Smooth muscle cell of the brain vasculature (primary cell): Measurements from ENCODE around the gene SPATS2L.

ENCODE experiments used
- DNase-seq: peaks from one replicate; pipeline ENCODE4 v3.0.0-alpha.2; 2012; ENCODE audit warnings: low read depth, low spot score

The SPATS2L gene

GRCh38 chr2:200443916-200444315, 137.4 kb downstream of the SPATS2L start:
- DNase-seq: no peak

DNA sequence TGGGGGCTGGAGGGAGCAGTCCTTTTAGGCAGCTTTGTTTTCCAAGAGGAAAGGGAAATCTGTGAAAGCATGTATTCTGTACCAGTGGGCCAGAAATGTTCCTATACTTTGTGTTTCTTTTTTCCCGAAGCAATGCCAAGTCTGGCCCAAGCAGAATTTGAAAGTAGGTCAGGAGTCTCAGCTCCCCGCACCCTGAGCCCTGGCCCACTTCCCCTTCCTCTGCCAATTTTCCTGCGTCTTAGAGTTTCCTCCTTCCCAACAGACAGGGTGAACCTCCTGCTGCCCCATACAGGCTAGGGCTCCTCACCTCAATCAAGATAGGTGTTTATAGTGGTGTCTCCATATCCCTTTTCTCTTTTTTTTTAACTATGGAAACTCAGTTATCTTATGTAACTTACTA, 138.0 kb downstream of the SPATS2L start:
- no peak for DNase-seq

DNA sequence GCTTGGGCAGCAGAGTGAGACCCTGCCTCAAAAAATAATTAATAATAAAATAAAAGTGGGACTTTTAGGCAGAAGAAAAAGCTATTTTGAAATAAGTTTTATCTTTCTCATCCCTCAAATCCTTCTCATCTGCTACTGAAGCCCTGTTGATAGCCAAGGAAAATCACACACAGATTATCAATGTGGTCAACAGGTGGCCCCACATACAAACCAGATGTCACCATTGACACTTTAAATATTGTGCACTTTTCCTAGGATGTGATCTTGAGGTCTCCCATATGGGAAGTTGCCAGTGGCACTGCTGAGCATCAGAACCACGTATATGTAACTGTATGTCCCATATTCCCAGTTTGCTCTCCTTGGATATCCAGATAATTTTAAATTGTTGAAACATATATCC, 138.8 kb downstream of the SPATS2L start:
- DNase-seq: no peak

DNA sequence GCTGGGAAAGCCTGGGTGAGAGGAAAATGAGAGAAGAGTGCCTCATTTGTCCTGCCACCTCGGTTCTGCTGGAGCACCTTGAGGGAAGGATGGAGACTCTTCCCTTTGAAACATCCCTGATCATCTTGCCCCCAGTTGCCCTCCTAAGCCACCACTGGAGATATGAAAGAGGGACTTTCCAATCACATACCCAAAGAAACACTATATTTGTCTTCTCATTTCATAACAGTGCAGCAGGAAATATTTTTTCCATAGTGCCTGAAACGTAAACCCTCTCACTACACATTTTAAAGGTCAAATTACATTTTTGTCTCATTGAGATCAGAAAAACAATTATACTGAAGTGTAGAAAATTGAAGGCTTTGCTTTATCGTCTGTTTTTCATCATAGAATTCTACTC, 140.1 kb downstream of the SPATS2L start:
- DNase-seq: no peak

DNA sequence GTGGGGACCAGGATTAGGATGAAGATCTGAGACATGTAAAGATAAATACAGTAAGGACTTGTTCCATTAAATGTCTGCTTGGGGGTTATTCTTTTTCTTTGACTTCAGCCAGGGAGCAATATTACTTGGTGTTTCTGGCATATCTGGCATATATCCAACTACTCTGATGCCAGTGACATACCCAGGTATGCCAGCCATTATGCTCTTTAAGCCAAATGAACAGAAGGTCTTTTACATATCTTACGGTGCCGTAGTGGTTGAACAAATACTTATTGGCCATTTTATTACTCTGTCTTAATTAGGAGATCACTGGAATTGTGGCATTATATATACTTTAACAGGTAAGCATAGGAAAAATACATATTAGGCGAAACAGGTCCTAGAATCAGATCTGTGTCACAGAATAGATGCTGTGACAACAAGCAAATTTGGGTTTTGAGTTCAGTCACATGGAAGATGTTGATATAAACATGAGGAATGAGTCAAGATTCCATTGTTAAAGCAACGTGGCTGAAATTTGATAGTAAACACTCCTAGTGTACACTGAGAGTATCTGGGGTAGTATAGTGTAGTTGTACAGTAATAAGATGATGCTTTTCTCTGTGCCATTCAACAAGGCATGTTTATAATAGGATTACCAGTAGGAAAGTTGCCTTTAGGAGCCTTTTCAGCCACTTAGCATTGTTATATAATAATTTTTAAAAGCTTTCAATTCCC, 140.8 kb downstream of the SPATS2L start:
- no peak for DNase-seq

DNA sequence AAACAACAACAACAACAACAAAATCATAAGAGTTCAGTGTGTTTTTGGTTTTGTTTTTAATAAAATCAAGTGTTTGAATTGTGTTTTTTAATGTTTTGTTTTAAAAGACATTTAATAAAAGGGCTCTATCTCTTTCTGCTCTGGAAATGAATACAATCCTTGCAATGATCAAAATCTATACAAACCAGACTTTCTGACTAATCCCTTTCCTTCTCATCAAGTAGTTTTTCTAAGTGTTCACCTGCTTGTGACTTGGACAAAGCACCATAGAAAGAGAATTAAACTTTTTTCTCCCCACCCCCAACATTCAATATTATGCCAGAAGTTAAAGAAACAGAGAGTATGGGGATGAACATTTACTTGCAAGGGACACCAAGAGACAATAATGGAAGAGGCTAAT, 142.0 kb downstream of the SPATS2L start:
- no peak for DNase-seq

DNA sequence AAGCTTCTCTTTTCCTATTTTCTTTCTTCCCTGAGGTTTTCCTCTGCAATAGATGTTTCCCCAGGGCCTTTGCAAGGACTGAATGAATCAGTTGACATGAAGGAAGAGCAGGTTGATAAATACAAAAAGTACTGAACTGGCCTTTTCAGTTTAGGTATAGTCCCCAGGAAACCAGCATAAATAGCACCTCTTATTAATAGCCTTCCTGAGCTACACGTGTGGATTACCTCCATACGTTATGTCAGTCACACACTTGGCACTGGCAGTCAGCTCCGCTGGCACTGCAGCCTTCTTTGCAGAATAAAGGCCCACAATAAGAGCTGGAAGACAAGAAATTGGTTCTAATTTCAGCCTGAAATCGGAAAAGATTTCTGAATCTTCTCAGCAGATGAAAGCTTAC, 142.7 kb downstream of the SPATS2L start:
- DNase-seq: no peak

GRCh38 chr2:200450288-200450687, 143.8 kb downstream of the SPATS2L start:
- DNase-seq: no peak

GRCh38 chr2:200451511-200451910, 145.0 kb downstream of the SPATS2L start:
- DNase-seq: no peak

- no peak for DNase-seq
These were observed 145.9 kb downstream of the SPATS2L start for GRCh38 chr2:200452377-200452776.

- DNase-seq: no peak
These were observed 146.8 kb downstream of the SPATS2L start for GRCh38 chr2:200453142-200453852.

GRCh38 chr2:200453853-200454534, 147.5 kb downstream of the SPATS2L start:
- no peak for DNase-seq

- DNase-seq: no peak
These were observed 148.7 kb downstream of the SPATS2L start for GRCh38 chr2:200454927-200455801.

- DNase-seq: no peak
These were observed 149.5 kb downstream of the SPATS2L start for GRCh38 chr2:200455958-200456421.

GRCh38 chr2:200456567-200456966, 150.1 kb downstream of the SPATS2L start:
- DNase-seq: no peak

DNA sequence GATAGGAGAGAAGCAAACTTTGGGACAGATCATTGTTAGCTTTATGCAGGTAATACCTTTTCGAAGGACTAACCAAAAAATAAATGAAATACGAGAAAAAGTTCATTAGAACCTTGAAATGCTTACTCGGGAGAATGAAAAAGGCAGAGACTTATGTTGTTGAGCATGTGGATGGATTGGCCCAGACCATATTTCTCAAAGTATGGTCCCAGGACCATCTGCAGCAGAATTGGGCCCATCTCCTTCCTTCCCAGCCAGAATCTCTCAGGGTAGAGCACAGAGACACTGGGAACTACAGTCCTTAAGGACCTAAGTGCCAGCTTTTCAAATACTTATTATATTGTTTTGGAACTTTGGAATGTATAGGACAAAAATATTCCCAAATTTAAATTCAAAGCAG, 152.6 kb downstream of the SPATS2L start:
- no peak for DNase-seq

GRCh38 chr2:200461846-200462710, 155.6 kb downstream of the SPATS2L start:
- DNase-seq: no peak

GRCh38 chr2:200463452-200463851, 157.0 kb downstream of the SPATS2L start:
- DNase-seq: no peak

- DNase-seq: no peak
These were observed 160.2 kb downstream of the SPATS2L start for GRCh38 chr2:200466425-200467418.
